Measurements from ENCODE around the gene SMYD3.

The SMYD3 gene

GRCh38 chr1:246156847-246157246 lies 350.2 kb downstream of the SMYD3 start:
- Histone ChIP-seq H3K9me3 (ENCODE audit: control insufficient read depth, low read length) (no peaks in the 10 kb centered on the region), H3K14ac (ENCODE audit: low read length in 2 of 2) (no peak overlapping the region), H3K27me3 (ENCODE audit: control insufficient read depth in 1 of 2, insufficient read depth in 1 of 2, low read length in 2 of 2) (no peaks in the 10 kb centered on the region), H3K4me3 (ENCODE audit: insufficient read depth in 1 of 2, low read depth in 1 of 2, low read length in 2 of 2) (no peak overlapping the region), H2BK120ac (ENCODE audit: low read depth, low read length) (no peak overlapping the region), H3K9ac (ENCODE audit: low read length) (peak overlapping the region; percentile 72), H3K18ac (ENCODE audit: low read depth in 1 of 2, low read length in 2 of 2) (peak overlapping the region; percentile 15 to 82), H3K27ac (ENCODE audit: low read length, poor library complexity, severe bottlenecking) (no peak overlapping the region), H2BK12ac (ENCODE audit: low read length in 2 of 2) (peak overlapping the region in 1 of 2 experiments; percentile 2), H3K36me3 (ENCODE audit: control insufficient read depth in 1 of 2, insufficient read depth in 2 of 2, low read depth in 1 of 2, low read length in 2 of 2) (no peaks in the 10 kb centered on the region), H3K4me2 (ENCODE audit: low read length, poor library complexity, severe bottlenecking) (no peak overlapping the region), H2BK5ac (ENCODE audit: low read depth, low read length, poor library complexity, severe bottlenecking) (no peak overlapping the region), H2AFZ (ENCODE audit: low read depth, low read length) (no peak overlapping the region), H3K23ac (ENCODE audit: low read length in 2 of 2) (no peak overlapping the region), H4K91ac (ENCODE audit: low read length) (peak overlapping the region; percentile 57), H3K79me1 (replicated peaks; ENCODE audit: low read length, poor library complexity, severe bottlenecking) (no peaks in the 10 kb centered on the region), H3K4ac (ENCODE audit: low read depth in 1 of 2, low read length in 2 of 2) (no peak overlapping the region), H4K8ac (ENCODE audit: low read length) (no peak overlapping the region), H2AK5ac (ENCODE audit: low read length, severe bottlenecking) (no peak overlapping the region), H3K4me1 (ENCODE audit: control insufficient read depth, insufficient read depth, low read depth, low read length) (peaks cover 5% of the 10 kb centered on the region), H2BK15ac (ENCODE audit: low read depth, poor library complexity, severe bottlenecking) (peak overlapping the region; percentile 86)
- 94% methylated on average over 12 of the region's 12 CpGs for WGBS
- no peak for DNase-seq

- DNase-seq = peak; percentile 61
- Histone ChIP-seq H2BK12ac (ENCODE audit: low read length in 2 of 2) (no peak overlapping the region), H3K27me3 (ENCODE audit: control insufficient read depth in 1 of 2, insufficient read depth in 1 of 2, low read length in 2 of 2) (no peaks in the 10 kb centered on the region), H3K4me3 (ENCODE audit: insufficient read depth in 1 of 2, low read depth in 1 of 2, low read length in 2 of 2) (no peak overlapping the region), H3K36me3 (ENCODE audit: control insufficient read depth in 1 of 2, insufficient read depth in 2 of 2, low read depth in 1 of 2, low read length in 2 of 2) (no peaks in the 10 kb centered on the region), H2BK120ac (ENCODE audit: low read depth, low read length) (no peak overlapping the region), H3K27ac (ENCODE audit: low read length, poor library complexity, severe bottlenecking) (no peak overlapping the region), H4K91ac (ENCODE audit: low read length) (no peak overlapping the region), H2AK5ac (ENCODE audit: low read length, severe bottlenecking) (no peak overlapping the region), H2BK15ac (ENCODE audit: low read depth, poor library complexity, severe bottlenecking) (no peak overlapping the region), H3K9ac (ENCODE audit: low read length) (peak overlapping the region; percentile 72), H2AFZ (ENCODE audit: low read depth, low read length) (no peak overlapping the region), H3K4ac (ENCODE audit: low read depth in 1 of 2, low read length in 2 of 2) (no peak overlapping the region), H3K79me1 (replicated peaks; ENCODE audit: low read length, poor library complexity, severe bottlenecking) (no peaks in the 10 kb centered on the region), H2BK5ac (ENCODE audit: low read depth, low read length, poor library complexity, severe bottlenecking) (no peak overlapping the region), H3K4me2 (ENCODE audit: low read length, poor library complexity, severe bottlenecking) (no peak overlapping the region), H3K4me1 (ENCODE audit: control insufficient read depth, insufficient read depth, low read depth, low read length) (peaks cover 5% of the 10 kb centered on the region), H4K8ac (ENCODE audit: low read length) (no peak overlapping the region), H3K18ac (ENCODE audit: low read depth in 1 of 2, low read length in 2 of 2) (no peak overlapping the region), H3K23ac (ENCODE audit: low read length in 2 of 2) (no peak overlapping the region), H3K14ac (ENCODE audit: low read length in 2 of 2) (no peak overlapping the region), H3K9me3 (ENCODE audit: control insufficient read depth, low read length) (no peaks in the 10 kb centered on the region)
- WGBS = no CpG with 5 or more reads among the region's 4 CpGs
These were observed 351.2 kb downstream of the SMYD3 start for GRCh38 chr1:246155923-246156322.

DNA sequence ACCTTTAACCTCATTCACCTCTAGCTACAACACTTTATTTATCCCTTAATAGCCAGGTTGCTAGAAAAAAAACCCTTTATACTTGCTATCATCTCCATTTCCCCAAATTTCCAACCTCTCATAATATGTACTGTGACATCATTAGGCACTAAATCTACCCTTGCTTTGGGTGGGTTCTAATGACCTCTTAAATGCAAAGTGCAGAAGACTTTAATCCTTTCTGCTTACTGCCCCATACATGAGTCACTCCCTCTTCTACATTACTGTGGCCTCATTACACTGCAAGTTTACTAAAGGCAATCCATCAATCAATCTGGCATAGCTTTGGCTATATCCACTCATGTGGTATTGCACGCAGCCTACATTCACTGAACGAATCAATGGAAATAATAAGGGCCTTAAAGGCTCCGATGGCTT lies 353.3 kb downstream of the SMYD3 start:
- H3K36me3 ChIP-seq (ENCODE audit: control insufficient read depth in 1 of 2, insufficient read depth in 2 of 2, low read depth in 1 of 2, low read length in 2 of 2) = no peaks in the 10 kb centered on the region
- no peak overlapping the region for H3K4me3 ChIP-seq (ENCODE audit: insufficient read depth in 1 of 2, low read depth in 1 of 2, low read length in 2 of 2)
- WGBS = 55% methylated on average over 3 of the region's 3 CpGs

DNA sequence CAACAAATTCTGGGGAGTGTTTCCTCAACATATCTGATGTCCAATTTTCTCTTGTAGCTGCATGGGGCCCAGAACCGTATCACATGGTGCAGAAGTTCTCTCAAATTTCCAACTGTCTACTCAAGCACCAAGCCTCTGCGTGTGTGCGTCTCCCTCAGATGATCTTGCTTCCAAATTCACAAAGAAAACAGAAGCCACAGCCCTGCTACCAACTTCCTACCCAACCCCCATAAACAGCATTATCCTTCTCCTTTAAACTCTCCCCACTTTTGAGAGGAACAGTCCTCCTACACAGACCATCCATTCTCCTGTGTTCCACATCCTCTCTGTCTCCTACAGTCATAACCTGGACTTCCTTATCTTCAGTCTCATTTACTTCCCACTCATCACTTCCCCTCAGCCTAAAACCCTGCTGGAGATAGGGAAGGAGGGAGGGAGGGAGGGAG lies 354.1 kb downstream of the SMYD3 start:
- no peak overlapping the region for H2AFZ ChIP-seq (ENCODE audit: low read depth, low read length)
- H3K36me3 ChIP-seq (ENCODE audit: control insufficient read depth in 1 of 2, insufficient read depth in 2 of 2, low read depth in 1 of 2, low read length in 2 of 2) = peaks cover 0 to under 1% of the 10 kb centered on the region in 2 experiments
- no peak overlapping the region for H2BK120ac ChIP-seq (ENCODE audit: low read depth, low read length)
- no peak overlapping the region for H3K23ac ChIP-seq (ENCODE audit: low read length in 2 of 2)
- peaks cover 3% of the 10 kb centered on the region for H3K79me1 ChIP-seq (replicated peaks; ENCODE audit: low read length, poor library complexity, severe bottlenecking)
- H3K4me2 ChIP-seq (ENCODE audit: low read length, poor library complexity, severe bottlenecking) = no peak overlapping the region
- no peak overlapping the region for H2BK5ac ChIP-seq (ENCODE audit: low read depth, low read length, poor library complexity, severe bottlenecking)
- peaks cover 7% of the 10 kb centered on the region for H3K9me3 ChIP-seq (ENCODE audit: control insufficient read depth, low read length)
- H4K8ac ChIP-seq (ENCODE audit: low read length) = no peak overlapping the region
- no peak overlapping the region for H3K4me3 ChIP-seq (ENCODE audit: insufficient read depth in 1 of 2, low read depth in 1 of 2, low read length in 2 of 2)
- peak overlapping the region in 1 of 2 experiments; percentile 17 for H3K4ac ChIP-seq (ENCODE audit: low read depth in 1 of 2, low read length in 2 of 2)
- H3K27ac ChIP-seq (ENCODE audit: low read length, poor library complexity, severe bottlenecking) = no peak overlapping the region
- H2BK12ac ChIP-seq (ENCODE audit: low read length in 2 of 2) = no peak overlapping the region
- no peak overlapping the region for H3K18ac ChIP-seq (ENCODE audit: low read depth in 1 of 2, low read length in 2 of 2)
- DNase-seq = no peak
- no peak overlapping the region for H3K14ac ChIP-seq (ENCODE audit: low read length in 2 of 2)
- no peak overlapping the region for H2BK15ac ChIP-seq (ENCODE audit: low read depth, poor library complexity, severe bottlenecking)
- no peak overlapping the region for H3K9ac ChIP-seq (ENCODE audit: low read length)
- peaks cover 6% of the 10 kb centered on the region for H3K4me1 ChIP-seq (ENCODE audit: control insufficient read depth, insufficient read depth, low read depth, low read length)
- no peak overlapping the region for H4K91ac ChIP-seq (ENCODE audit: low read length)
- H2AK5ac ChIP-seq (ENCODE audit: low read length, severe bottlenecking) = no peak overlapping the region
- H3K27me3 ChIP-seq (ENCODE audit: control insufficient read depth in 1 of 2, insufficient read depth in 1 of 2, low read length in 2 of 2) = no peaks in the 10 kb centered on the region
- WGBS = 96% methylated on average over 3 of the region's 3 CpGs

More for the DNA sequence above, 353.3 kb downstream of the SMYD3 start:
- H2BK15ac ChIP-seq (ENCODE audit: low read depth, poor library complexity, severe bottlenecking) = no peak overlapping the region
- H3K9ac ChIP-seq (ENCODE audit: low read length) = no peak overlapping the region
- no peak overlapping the region for H3K14ac ChIP-seq (ENCODE audit: low read length in 2 of 2)
- H3K9me3 ChIP-seq (ENCODE audit: control insufficient read depth, low read length) = peaks cover under 1% of the 10 kb centered on the region
- no peak overlapping the region for H4K91ac ChIP-seq (ENCODE audit: low read length)
- H3K27me3 ChIP-seq (ENCODE audit: control insufficient read depth in 1 of 2, insufficient read depth in 1 of 2, low read length in 2 of 2) = no peaks in the 10 kb centered on the region
- H4K8ac ChIP-seq (ENCODE audit: low read length) = no peak overlapping the region
- H2BK5ac ChIP-seq (ENCODE audit: low read depth, low read length, poor library complexity, severe bottlenecking) = no peak overlapping the region
- peak overlapping the region in 1 of 2 experiments; percentile 33 for H3K18ac ChIP-seq (ENCODE audit: low read depth in 1 of 2, low read length in 2 of 2)
- peaks cover 5% of the 10 kb centered on the region for H3K4me1 ChIP-seq (ENCODE audit: control insufficient read depth, insufficient read depth, low read depth, low read length)
- no peak overlapping the region for H2BK120ac ChIP-seq (ENCODE audit: low read depth, low read length)
- peak; percentile 72 for DNase-seq
- H2BK12ac ChIP-seq (ENCODE audit: low read length in 2 of 2) = no peak overlapping the region
- H2AK5ac ChIP-seq (ENCODE audit: low read length, severe bottlenecking) = no peak overlapping the region
- no peak overlapping the region for H3K4me2 ChIP-seq (ENCODE audit: low read length, poor library complexity, severe bottlenecking)
- H3K4ac ChIP-seq (ENCODE audit: low read depth in 1 of 2, low read length in 2 of 2) = no peak overlapping the region
- H3K27ac ChIP-seq (ENCODE audit: low read length, poor library complexity, severe bottlenecking) = no peak overlapping the region
- H3K23ac ChIP-seq (ENCODE audit: low read length in 2 of 2) = no peak overlapping the region
- no peak overlapping the region for H2AFZ ChIP-seq (ENCODE audit: low read depth, low read length)
- peaks cover 3% of the 10 kb centered on the region for H3K79me1 ChIP-seq (replicated peaks; ENCODE audit: low read length, poor library complexity, severe bottlenecking)
